IPS DF 4.7 (cell line): ENCODE data around the gene ORAI2.
"Not testable (repeated sequence)": the region's sequence is repeated elsewhere in the genome, so short reads cannot be mapped to it uniquely, and the experiment has no call there.

Experiments used
- DNase-seq: peaks from one replicate; pipeline ENCODE4 v3.0.0-alpha.2; 2013; ENCODE audit warnings: low spot score; ENCODE audit errors: extremely low read depth

ORAI2 gene

DNA sequence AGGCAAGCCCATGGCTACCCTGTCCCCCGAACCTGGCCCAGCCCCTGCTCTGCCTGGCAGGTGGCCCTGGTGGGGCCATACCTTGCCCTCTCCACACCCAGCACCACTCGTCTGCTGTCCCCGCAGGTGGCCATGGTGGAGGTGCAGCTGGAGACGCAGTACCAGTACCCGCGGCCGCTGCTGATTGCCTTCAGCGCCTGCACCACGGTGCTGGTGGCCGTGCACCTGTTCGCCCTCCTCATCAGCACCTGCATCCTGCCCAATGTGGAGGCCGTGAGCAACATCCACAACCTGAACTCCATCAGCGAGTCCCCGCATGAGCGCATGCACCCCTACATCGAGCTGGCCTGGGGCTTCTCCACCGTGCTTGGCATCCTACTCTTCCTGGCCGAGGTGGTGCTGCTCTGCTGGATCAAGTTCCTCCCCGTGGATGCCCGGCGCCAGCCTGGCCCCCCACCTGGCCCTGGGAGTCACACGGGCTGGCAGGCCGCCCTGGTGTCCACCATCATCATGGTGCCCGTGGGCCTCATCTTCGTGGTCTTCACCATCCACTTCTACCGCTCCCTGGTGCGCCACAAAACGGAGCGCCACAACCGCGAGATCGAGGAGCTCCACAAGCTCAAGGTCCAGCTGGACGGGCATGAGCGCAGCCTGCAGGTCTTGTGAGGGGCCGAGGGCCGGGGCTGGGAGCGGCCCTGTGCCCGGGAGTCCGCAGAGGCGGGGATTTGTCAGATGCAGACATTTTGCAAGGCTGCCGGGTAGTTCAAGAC is 13.2 kb downstream of the ORAI2 start:
- DNase-seq: no peak

DNA sequence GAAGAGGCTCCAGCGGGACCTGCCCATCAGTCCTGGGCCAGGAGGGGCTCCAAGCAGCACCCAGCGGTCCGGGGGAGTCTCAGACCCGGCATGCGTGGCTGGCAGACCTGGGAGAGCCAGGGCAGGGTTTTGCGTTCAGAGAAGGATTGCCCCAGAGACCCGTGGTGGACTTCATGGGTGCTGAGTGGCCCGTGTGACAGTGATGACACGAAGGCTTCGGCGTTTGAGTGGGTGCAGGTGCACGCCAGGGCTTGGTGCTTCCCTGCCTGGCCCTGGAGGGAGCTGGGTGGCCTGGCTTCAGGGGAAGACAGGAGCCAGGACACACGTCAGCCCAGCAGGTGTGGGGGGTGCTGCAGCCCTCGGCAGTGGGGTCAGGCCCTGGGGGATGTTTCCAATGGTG is 13.9 kb downstream of the ORAI2 start:
- no peak for DNase-seq

DNA sequence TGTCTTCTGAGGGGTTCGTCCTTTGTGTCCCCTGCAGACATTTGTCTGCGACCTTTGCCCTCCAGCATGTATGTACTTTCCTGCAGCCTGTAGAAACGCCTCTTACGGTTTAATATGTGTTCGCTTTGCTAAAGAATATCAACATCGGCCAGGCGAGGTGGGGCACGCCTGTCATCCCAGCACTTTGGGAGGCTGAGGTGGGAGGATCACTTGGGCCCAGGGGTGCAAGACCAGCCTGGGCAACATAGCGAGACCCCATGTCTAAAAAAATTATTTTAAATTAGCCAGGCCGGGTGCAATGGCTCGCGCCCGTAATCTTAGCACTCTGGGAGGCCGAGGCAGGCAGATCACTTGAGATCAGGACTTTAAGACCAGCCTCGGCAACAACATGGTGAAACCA is 15.8 kb downstream of the ORAI2 start:
- no peak for DNase-seq

DNA sequence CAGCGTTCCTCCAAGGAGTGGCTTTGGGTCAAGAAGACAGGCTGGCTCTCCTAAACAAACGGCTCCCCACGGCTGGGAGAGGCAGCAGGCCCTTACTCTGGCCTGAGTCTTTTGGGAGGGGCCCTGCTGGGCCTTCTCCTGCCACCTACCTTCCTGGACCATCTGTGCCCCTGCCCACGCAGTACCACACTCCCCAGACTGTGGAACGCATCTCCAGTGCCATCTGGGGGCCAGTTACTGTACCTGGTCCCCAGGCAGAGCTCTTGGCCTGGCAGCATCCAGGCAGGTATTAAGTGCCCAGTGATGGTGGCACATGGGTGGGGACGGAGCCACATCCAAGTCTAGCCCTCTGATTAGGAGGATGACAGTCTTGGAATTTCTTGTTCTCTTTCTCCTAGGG is 16.9 kb downstream of the ORAI2 start:
- no peak for DNase-seq

DNA sequence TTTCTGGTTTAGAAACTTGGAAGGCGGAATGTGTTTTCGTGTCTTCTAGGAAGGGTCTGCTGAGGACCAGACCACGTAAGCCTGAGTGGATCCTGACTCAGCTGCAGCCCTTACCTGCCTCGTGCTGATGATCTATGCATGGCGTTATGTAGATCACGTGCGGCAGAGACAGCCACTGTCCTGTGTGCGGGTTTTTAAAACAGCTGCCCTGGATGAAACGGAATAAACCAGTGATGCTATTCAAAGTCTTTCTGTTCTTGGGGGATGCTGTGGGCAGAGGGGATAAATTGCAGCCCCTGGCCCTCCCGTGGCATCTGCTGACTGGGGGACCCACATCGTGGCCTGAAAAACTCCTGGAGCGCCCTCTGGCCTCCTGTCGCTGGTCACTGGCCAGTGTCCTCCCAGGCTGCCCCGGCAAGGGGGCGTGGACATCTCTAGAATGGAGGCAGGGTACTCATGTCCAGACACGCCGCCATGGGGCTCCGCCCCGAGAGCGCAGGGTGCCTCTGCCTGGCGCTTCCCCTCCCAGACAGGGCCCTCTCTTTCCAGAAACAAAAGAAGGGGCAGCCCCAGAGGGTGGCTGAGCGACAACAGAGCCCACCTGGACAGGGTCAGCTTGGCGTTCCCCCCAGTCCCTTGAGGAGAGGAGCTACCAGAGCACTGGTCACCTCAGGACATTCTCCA is 18.1 kb downstream of the ORAI2 start:
- DNase-seq: no peak

DNA sequence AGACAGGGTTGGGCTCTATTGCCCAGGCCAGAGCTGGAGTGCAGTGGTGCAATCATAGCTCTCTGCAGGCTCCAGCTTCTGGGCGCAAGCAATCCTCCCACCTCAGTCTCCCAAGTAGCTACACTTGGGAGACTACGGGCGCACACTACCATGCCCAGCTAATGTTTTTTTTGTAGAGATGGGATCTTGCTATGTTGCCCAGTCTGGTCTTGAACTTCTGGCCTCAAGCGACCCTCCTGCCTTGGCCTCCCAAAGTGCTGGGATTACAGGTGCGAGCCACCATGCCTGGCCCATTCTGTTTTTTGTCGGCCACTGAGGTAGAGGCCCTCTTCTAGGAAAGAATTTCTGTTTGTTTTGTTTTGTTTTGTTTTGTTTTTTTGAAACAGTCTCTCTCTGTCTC is 19.1 kb downstream of the ORAI2 start:
- DNase-seq: no peak

DNA sequence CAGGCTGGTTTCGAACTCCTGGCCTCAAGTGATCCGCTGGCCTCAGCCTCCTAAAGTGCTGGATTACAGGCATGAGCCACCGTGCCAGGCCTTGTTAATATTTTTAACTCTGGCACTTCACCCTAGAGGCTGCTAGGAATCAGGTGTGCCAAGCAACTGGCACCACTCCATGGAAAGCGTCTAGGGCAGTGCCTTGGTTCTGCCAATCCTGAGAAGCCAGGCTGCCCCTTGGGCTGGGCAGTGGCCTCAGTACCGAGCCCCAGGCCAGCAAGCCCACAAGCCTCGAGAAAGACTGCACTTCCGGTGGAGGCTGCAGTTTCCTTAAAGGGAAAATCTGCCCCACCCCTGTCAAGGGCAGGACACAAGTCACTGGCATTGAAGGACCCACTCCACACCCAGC is 19.9 kb downstream of the ORAI2 start:
- no peak for DNase-seq

DNA sequence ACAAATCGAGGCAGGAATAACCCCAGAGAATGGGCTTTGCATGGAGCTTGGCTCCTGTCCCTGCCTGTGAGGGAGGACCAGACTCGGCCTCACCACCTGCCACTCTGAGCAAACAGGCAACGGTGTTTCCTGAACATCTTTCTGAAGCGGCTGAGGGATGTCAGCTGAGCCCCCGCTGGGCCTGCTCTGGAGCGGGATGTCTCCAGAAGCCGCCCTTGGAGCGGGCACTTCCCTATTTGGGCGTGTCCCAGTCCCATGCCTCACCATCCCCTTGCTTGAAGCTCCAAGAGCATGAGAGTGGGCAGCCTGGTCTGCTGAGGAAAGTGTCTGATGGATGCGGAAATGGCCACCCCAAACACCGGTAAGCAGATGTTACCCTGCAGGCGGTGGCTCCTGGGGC is 21.1 kb downstream of the ORAI2 start:
- DNase-seq: no peak

DNA sequence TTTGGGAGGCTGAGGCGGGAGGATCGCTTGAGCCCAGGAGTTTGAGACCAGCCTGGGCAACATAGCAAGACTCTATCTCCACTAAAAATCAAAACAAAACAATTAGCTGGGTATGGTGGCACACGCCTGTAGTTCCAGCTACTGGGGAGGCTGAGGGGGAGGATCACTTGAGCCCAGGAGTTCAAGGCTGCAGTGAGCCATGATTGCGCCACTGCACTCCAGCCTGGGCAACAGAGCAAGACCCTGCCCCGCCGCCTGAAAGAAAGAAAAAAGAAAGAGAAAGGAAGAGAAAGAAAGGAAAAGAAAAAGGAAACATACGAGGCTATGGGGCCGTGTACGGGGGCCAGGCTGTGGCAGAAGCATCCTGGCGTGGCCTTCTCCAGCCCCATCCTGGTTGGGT is 21.6 kb downstream of the ORAI2 start:
- not testable (repeated sequence) for DNase-seq

DNA sequence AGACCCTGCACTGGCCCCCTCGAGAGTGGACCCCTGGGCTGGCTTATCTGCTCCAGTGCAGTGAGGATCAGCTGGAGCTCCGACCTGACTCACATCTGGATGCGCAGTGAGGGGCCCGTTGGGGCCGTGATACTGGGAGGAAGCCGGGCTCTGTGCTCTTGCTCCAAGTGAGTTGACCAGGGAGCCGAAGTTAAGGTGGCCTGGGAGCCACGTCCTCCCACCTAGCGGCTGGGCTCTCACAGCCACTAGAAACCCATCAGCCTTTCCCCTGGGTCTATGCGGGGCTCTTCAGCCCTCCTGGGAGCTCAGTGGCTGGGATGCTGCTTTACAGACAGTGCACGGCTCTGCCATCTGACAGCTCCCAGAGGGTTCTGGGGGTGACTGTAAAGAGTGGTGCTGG is 22.2 kb downstream of the ORAI2 start:
- DNase-seq: no peak

DNA sequence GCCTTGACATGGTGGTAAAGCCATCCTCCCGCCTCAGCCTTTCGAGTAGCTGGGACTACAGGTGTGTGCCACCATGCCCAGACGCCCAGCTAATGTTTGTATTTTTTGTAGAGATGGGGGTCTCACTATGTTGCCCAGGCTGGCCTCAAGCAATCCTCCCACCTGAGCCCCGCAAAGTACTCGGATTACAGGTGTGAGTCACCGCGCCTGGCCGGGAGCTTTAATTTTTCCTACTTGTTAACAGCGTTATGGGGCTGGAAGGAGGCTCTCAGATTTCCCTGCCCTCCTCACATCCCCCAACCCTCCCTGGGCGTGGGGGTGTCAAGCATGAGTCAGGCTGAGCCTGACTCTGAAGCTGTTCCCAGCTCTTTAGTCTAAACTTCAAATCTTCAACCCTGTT is 23.0 kb downstream of the ORAI2 start:
- DNase-seq: no peak

DNA sequence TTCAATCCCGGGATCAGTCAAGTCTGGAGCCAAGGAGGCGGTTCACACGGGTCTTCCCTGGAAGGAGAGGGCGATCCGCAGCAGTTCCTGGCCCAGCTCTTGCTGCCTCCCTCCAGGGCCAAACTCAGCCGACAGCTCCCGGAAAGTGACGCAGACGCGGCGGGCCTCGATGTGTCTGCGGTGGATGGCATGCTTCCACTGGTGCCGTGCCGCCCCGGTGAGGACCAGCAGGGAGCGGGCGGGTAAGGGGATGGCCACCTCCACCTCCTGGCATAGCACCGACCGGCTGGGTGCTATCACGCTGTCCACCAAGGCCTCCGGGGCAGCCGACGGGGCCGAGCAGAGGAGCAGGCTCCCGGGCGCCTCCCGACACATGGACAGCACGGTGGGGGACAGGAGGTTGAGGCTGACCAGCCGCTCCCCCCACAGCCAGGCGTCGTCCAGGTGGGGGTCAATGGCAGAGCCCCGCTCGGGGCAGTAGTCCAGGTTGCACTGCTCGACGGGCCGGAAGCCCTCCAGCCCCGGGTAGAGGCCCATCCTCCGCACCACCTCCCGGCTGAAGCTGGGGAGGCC is 24.1 kb downstream of the ORAI2 start:
- no peak for DNase-seq

DNA sequence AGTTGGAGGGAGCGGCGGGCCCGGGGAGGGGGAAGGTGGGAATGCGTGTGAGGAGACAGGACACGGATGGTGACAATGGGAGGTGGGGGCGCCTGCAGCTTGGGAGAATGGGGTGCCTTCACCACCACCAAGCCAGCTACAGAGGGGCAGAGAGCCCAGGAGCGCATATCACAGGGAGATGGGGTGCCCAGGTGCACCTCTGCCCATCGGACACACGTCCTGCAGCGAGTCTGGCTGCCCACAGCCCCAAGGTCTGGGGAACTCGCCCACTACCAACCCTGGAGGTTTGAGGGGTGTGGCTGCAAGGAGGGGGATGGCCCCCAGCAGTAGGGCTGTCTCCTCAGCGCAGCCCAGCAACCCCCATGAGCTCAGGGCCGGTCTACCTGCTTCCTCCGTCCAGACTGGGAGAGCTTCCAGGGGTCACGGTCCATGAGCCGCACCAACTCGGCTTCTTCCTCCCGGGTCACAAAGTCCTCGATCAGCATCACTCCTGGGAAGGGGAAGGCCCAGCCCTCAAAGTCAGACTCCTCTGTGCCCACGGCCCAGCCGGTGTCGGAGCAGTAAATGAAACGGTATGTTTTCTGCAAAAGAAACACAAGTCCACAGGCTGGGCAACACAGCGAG is 26.0 kb downstream of the ORAI2 start:
- DNase-seq: no peak

DNA sequence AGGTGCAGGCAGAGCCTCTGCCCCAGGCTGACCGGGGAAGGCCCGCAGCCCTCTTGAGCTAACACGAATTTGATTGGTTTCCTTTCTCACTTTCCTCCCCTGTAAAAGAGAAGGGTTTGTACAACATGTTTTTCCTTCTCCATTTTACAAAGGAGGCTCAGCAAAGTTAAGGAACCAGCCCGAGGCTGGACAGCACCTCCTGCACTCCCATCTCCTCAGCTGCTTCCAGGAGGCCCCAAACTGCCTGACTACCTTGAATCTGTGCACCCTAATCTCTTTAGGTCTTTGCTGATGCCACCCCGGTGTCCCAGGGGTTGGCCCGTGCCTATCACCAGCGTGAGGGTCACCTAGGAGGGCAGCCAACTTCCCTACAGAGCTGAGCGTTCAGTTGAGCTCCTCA is 27.1 kb downstream of the ORAI2 start:
- no peak for DNase-seq

DNA sequence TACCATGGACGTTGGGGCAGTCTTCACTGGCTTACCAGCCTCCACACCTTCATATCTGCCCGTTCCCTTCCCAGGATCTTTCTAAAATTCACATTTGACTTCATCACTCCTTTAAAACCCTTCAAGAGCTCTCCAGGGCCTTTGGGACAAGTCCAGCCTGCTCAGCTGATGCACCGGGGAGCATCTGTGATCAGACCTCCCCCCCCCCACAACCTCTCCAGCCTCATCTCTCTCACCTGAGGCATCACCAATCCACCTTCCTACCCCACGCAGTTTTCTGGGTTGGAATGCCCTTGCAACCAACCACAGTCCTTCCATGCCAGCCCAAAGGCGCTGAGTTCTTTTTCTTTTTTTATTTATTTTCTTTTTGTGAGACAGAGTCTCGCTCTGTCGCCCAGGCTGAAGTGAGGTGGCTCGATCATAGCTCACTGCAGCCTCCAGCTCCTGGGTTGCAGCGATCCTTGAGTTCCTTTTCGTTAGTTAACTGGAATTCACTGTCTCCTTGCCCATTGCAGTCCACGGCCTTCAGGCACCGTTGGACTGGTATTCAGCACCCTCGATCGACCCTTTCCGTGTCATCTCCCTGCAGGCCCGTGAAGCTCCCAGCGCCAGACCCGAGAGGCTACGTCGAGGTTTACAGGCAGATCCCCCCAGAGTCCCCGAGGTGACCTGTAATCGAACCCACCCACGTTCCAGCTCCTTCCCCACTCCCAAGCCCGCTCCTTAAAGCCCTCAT is 30.6 kb downstream of the ORAI2 start:
- no peak for DNase-seq

DNA sequence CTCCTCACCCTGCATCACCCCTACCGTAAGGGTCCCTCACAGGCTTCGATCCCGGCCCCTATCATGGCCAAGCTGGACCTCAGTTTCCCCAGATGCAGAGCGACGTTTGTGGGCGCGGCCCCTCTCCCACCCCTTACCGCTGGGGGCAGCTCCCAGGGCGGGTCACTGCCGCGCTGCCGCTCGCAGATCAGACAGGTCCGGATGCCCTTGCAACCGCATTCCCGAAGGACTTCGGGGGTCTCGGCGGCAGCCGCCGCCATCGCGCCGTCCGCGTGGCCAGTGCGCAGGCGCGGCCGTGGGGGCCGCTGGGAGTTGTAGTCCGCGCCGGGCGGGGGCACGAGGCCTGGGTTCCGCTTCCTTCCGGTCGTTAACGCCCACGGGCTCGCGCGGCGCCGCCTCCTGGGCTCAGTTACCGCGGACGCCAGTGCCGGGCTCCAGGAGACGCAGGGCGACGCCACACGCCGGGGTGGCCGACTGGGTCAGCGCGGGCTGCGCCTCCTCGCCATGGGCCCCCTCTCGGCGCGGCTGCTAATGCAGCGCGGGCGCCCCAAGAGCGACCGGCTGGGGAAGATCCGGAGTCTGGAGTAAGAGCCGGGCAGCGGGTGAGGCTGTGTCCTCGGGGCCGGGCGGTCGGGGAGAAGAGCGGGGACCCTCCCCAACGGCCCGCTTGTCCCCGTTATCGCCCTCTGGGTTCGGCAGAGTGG is 31.4 kb downstream of the ORAI2 start, which contains the start of the genes ALKBH4 and LRWD1:
Gene ALKBH4, minus strand, starts transcription at position 287 of the 704 bp plus-strand sequence. Its CDS starts 27 bp downstream, at position 260.
Gene LRWD1, plus strand, starts transcription at position 408 of the 704 bp plus-strand sequence. Its CDS starts 97 bp downstream, at position 505.
- peak; percentile 60 for DNase-seq

DNA sequence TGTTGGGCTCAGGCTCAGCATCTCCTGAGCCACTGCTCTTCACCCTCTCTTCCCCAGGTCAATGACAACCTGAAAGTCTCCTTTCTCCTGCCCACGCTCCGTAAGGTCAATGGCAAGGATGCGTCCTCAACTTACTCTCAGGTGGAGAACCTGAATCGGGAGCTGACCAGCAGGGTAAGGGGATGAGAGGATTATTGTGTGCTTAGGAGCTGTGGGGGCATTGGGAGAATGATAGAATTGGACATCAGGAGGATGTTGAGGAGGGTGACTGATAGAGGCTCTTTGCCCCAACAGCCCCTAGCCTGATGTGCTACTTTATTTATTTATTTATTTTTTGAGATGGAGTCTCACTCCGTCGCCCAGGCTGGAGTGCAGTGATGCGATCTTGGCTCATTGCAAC is 32.7 kb downstream of the ORAI2 start:
- no peak for DNase-seq

DNA sequence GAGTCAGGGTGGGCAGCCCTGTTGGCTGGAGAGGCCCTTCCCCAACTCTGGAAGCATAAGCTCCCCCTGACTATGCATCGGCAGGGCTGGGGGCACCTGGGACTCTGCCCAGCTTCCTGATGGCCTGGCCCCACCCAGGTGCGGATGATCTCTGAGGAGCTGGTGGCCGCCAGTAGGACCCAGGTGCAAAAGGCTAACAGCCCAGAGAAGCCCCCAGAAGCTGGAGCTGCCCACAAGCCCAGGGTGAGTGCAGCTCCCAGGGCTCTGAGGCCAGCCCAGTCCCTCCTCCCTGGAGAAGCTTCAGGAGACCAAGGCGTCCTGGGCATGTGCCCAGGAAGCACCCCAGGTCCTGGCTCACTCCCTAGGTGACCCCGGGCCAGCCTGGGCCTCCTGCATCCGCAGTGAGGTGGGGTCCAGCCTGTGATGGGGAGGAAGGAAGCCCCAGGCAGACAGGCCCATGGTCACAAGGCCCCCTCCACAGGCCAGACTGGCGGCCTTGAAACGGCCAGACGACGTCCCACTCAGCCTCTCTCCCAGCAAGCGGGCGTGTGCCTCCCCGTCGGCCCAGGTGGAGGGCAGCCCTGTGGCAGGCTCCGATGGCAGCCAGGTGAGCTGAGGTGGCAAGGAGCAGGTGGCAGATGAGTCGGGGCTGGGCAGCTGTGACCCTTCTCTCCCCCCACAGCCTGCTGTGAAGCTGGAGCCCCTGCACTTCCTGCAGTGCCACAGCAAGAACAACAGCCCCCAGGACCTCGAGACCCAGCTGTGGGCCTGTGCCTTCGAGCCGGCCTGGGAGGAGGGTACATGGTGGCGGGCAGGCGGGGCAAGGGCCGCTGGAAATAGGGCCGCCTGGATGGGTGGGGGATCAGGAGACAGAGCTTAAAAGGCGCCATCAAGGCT is 34.5 kb downstream of the ORAI2 start:
- DNase-seq: no peak

DNA sequence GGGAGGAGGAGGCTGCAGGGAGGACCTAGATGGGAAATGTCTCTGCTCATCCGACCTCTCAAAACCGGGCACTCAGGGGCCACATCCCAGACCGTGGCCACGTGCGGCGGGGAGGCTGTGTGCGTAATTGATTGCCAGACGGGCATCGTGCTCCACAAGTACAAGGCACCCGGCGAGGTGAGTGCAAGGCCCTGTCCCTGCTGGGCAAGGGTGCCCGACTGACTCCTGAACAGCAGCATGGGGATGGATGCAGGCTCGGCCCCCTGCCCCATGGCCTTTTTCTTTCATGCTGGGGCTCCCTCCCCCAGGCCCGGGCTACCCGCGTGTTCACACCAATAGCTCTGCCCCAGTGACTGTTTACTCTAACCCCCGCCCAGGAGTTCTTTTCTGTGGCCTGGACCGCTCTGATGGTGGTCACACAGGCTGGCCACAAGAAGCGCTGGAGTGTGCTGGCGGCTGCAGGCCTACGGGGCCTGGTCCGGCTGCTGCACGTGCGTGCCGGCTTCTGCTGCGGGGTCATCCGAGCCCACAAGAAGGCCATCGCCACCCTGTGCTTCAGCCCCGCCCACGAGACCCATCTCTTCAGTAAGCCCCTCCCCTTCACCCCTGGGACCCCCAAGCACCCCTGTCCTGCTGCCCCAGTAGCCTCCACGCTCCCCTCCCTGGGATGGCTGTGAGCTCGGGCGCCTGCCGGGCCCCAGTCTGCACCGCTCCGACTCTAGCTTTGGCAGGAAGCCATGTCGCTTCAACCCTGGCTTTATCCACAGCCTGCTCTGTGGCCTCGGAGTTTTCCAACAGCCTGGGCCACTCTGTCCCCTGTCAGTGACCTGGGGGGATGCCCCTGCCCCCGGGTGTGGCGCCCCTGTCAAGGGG is 35.3 kb downstream of the ORAI2 start:
- no peak for DNase-seq
